ENCODE measurements around the gene ZNF280B. TPM values are rescaled to one million over a fixed set of nuclear protein-coding genes. Genes with fewer than 3 reads are reported as not detected.

The ZNF280B gene
- total and polyA plus RNA-seq, 9 of the 15 experiments (the other 6 are each of a cell fraction or from before 2014, with no cell fraction given): 7.7 to 29.9 (median 20.0) TPM

GRCh38 chr22:22465094-22465602, 43.4 kb downstream of the ZNF280B start:
- POLR2A ChIA-PET: interaction anchor here (0.8 to 5.3 kb wide), 13 partner anchors 11 to 386 kb away, joined by 3 to 37 read pairs (median 4); partner anchors contain the start of genes PRAME and ZNF280A
- 3% methylated on average over 7 of the region's 7 CpGs for WGBS (ENCODE audit: insufficient coverage, low coverage, missing lambda C conversion rate)
- H3K79me2 ChIP-seq (ENCODE audit: control insufficient read depth, insufficient read depth, low read length): no peaks in the 10 kb centered on the region
- no peak overlapping the region for H3K9ac ChIP-seq (ENCODE audit: insufficient read depth in 1 of 2, low read depth in 2 of 2, low read length in 2 of 2)
- no peaks in the 10 kb centered on the region for H3K36me3 ChIP-seq (ENCODE audit: control insufficient read depth, insufficient read depth, low read length)
- intact Hi-C loops (cut with micrococcal nuclease): loop anchor here (2.0 to 10.0 kb wide), 5 partner anchors 112 to 660 kb away; no protein-coding TSS in a partner anchor
- FAIRE-seq (no peak), DNase-seq (ENCODE audit: extremely low read depth in 1 of 4, low spot score in 3 of 4) (peak in 1 of 4 experiments; percentile 27), ATAC-seq (peak; percentile 14)
- no peak overlapping the region for H3K27ac ChIP-seq (ENCODE audit: extremely low read depth, low read depth, low read length)
- no peaks in the 10 kb centered on the region for H3K9me1 ChIP-seq (ENCODE audit: control insufficient read depth, insufficient read depth, low read length)
- peaks cover 5% of the 10 kb centered on the region; the same call in 1 of the 2 replicates for H4K20me1 ChIP-seq (replicated peaks; ENCODE audit: control insufficient read depth, insufficient read depth, low read length)
- H2AFZ ChIP-seq (ENCODE audit: low read depth, low read length): no peak overlapping the region
- peaks cover 13 to 18% of the 10 kb centered on the region in 2 experiments; a peak in 4 of 5 replicates for H3K27me3 ChIP-seq (ENCODE audit: control insufficient read depth in 2 of 2, insufficient read depth in 2 of 2, low read length in 2 of 2)
- H3K4me3 ChIP-seq: no peak overlapping the region
- peaks cover 14% of the 10 kb centered on the region for H3K9me3 ChIP-seq (replicated peaks; ENCODE audit: control insufficient read depth, insufficient read depth, low read depth, low read length)
- peaks cover 0 to 2% of the 10 kb centered on the region in 2 experiments; a peak in 1 of 5 replicates for H3K4me1 ChIP-seq (replicated peaks in 1 of 2; ENCODE audit: control insufficient read depth in 2 of 2, insufficient read depth in 2 of 2, low read length in 2 of 2)
- BruUV-seq (replicated peaks): no TSS peak
- H3K4me2 ChIP-seq (ENCODE audit: insufficient read depth, low read length): no peak overlapping the region
- in situ Hi-C loops (cut with MboI): loop anchor here (10.0 kb wide), 2 partner anchors 420 to 1790 kb away; partner anchors contain the start of gene IGLL5
- CTCF ChIA-PET (ENCODE audit: low intra/inter-chr PET ratio): interaction anchor here (0.5 to 4.8 kb wide), 25 partner anchors 18 to 490 kb away, joined by 3 to 78 read pairs (median 9); partner anchors contain the start of genes PRAME and ZNF280A
- TF ChIP-seq CTCF (IDR thresholded peaks at IDR 0.05 in 2 of 3, conservative IDR thresholded peaks at IDR 0.05 in 1 of 3; ENCODE audit: insufficient read depth in 2 of 3, low read depth in 1 of 3, low read length in 3 of 3) (peak in 1 of 3 experiments; percentile 18; a peak in 1 of 6 replicates), BRCA1 (IDR thresholded peaks at IDR 0.05) (no peak), BRCA1 (CRISPR knock-in tag; IDR thresholded peaks at IDR 0.05) (peak; percentile 79; the same call in 1 of the 2 replicates), PBX2 (CRISPR knock-in tag; IDR thresholded peaks at IDR 0.05; ENCODE audit: low read depth) (0 out of 2 replicates have a peak, but pooled peaks have one; percentile 3), PBX2 (tag; conservative IDR thresholded peaks at IDR 0.05; ENCODE audit: low read depth) (no peak), MYNN (IDR thresholded peaks at IDR 0.05) (no peak), MYNN (CRISPR knock-in tag; IDR thresholded peaks at IDR 0.05) (peak; percentile 59; the same call in 1 of the 2 replicates), KDM5B (IDR thresholded peaks at IDR 0.05; ENCODE audit: insufficient replicate concordance, low read depth, low read length) (no peak), ZNF184 (CRISPR knock-in tag; IDR thresholded peaks at IDR 0.05) (peak; percentile 53; the same call in 1 of the 2 replicates), USF2 (CRISPR knock-in tag; IDR thresholded peaks at IDR 0.05) (0 out of 2 replicates have a peak, but pooled peaks have one; percentile 5)
- TF ChIP-seq, protein P1, sequence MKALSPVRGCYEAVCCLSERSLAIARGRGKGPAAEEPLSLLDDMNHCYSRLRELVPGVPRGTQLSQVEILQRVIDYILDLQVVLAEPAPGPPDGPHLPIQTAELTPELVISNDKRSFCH (CRISPR knock-in tag; IDR thresholded peaks at IDR 0.05): 0 out of 2 replicates have a peak, but pooled peaks have one; percentile 22
- TF ChIP-seq, protein P1 (tag; IDR thresholded peaks at IDR 0.05): no peak
- TF ChIP-seq, protein P2, sequence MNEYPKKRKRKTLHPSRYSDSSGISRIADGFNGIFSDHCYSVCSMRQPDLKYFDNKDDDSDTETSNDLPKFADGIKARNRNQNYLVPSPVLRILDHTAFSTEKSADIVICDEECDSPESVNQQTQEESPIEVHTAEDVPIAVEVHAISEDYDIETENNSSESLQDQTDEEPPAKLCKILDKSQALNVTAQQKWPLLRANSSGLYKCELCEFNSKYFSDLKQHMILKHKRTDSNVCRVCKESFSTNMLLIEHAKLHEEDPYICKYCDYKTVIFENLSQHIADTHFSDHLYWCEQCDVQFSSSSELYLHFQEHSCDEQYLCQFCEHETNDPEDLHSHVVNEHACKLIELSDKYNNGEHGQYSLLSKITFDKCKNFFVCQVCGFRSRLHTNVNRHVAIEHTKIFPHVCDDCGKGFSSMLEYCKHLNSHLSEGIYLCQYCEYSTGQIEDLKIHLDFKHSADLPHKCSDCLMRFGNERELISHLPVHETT (CRISPR knock-in tag; conservative IDR thresholded peaks at IDR 0.05 in 1 of 2, IDR thresholded peaks at IDR 0.05 in 1 of 2): peak in 1 of 2 experiments; percentile 60; a peak in 1 of 4 replicates

Measured in K562 (cell line).